ENCODE data around the gene HHIPL1.

DNA sequence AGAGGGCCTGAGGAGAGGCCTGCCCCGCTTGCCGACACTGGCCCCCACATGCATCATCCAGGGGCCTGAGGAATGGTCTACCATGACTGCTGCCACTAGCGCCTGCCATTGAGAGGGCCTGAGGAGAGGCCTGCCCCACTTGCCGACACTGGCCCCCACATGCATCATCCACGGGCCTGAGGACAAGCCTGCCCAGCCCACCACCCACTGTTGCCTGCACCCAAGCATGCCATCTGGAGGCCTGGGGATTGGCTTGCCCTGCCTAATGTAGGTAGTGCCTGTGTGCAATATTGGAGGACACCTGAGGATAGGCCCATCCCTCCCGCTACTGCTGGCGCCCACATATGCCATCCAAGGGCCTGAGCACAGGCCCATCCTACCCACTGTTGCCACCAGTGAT lies 63.5 kb downstream of the HHIPL1 start:
- TF ChIP-seq EZH2 (IDR thresholded peaks at IDR 0.05) (no peak), POLR2AphosphoS5 (IDR thresholded peaks at IDR 0.05; ENCODE audit: borderline replicate concordance, low read depth, low read length) (no peak), FOXP2 (optimal IDR thresholded peaks at IDR 0.05; ENCODE audit: control extremely low read depth, extremely low read length, insufficient read depth) (no peak)
